ENCODE measurements around the gene MARCHF10.

DNA sequence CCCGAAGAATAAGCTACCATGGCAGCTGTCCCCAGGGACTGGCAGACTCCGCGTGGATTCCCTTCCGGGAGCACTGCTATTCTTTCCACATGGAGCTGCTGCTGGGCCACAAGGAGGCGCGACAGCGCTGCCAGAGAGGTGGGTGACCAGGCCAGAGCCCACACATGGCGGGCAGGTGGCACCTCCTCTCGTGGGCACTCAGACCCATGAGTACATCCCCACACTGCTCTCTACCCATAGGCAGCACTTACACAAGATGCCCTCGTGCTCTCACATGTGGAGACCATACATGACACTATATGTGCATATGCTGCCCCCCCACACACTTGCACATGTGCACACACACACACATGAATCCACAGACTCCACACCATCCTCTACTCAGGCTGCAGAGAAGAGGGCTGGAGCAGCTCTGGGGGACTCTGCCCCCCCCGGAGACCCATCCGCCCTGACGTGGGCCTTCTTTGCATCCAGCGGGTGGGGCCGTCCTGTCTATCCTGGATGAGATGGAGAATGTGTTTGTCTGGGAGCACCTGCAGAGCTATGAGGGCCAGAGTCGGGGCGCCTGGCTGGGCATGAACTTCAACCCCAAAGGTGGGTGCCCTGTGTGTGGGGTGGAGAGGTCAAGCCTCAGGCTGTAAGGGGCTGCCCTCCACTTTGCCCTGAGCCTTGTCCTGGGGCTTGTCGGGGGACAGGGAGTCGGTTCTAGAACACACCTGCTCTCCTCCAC, 117.8 kb downstream of the MARCHF10 start:
- TF ChIP-seq, protein P1, sequence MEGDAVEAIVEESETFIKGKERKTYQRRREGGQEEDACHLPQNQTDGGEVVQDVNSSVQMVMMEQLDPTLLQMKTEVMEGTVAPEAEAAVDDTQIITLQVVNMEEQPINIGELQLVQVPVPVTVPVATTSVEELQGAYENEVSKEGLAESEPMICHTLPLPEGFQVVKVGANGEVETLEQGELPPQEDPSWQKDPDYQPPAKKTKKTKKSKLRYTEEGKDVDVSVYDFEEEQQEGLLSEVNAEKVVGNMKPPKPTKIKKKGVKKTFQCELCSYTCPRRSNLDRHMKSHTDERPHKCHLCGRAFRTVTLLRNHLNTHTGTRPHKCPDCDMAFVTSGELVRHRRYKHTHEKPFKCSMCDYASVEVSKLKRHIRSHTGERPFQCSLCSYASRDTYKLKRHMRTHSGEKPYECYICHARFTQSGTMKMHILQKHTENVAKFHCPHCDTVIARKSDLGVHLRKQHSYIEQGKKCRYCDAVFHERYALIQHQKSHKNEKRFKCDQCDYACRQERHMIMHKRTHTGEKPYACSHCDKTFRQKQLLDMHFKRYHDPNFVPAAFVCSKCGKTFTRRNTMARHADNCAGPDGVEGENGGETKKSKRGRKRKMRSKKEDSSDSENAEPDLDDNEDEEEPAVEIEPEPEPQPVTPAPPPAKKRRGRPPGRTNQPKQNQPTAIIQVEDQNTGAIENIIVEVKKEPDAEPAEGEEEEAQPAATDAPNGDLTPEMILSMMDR (IDR thresholded peaks at IDR 0.05): no peak
- TF ChIP-seq POLR2A (IDR thresholded peaks at IDR 0.05; ENCODE audit: low read depth) (no peak), EP300 (IDR thresholded peaks at IDR 0.05) (no peak), POLR2AphosphoS5 (IDR thresholded peaks at IDR 0.05) (no peak)
